NOMO-1 treated with DMSO at 0.1 percent for 48 hours (cell line): Measurements from ENCODE around the gene COQ8B.
A peak's percentile ranks its signal among the peaks of the same experiment; 100 is the strongest.
"Not testable (repeated sequence)": the region's sequence is repeated elsewhere in the genome, so short reads cannot be mapped to it uniquely, and the experiment has no call there.

Experiments
- DNase-seq: peaks from one replicate; lab custom pipeline; 2025; ENCODE audit not compliant: unreplicated experiment; lab: John Stamatoyannopoulos, UW

The COQ8B gene

DNA sequence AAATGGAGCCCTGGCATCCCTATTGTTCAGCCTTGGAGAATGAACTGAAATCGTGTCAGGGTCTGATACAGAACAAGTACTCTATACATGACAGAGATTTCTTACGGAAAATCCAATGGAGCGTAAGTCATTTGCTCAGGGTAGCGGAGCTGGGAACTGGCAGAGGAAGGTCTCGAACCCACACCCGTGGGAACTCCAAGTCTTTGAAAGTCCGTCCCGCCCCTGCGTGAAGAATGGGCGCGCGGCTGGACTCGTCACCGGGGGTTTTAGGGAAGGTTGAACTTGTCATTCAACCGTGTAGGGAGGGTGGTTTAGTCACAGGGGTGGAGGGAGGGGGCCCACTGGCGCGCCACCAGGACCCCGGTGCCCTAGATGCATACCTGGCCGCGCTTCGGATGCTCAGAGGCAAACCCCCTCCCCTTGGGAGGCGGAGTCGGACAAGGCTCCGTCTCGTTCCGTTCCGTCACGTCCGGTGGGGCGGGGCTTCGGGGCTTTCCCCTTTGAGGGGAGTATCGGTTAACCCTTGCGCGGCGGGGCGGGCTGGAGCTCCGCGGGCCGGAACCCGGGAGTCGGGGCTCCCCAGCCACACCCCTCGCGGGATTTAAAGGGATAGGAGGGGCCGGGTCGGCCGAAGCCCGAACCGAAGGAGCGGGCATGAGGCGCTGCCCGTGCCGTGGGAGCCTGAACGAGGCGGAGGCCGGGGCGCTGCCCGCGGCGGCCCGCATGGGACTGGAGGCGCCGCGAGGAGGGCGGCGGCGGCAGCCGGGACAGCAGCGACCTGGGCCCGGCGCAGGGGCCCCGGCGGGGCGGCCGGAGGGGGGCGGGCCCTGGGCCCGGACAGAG lies at the start of gene COQ8B, which contains the start of gene ITPKC:
TSS of gene COQ8B (minus strand) at position 405 of the 843 bp plus-strand sequence. CDS start 2,254 bp downstream, outside the sequence.
TSS of gene ITPKC (plus strand) at position 631 of the 843 bp plus-strand sequence. CDS start at position 655, 24 bp downstream.
- DNase-seq = peak; percentile 87

DNA sequence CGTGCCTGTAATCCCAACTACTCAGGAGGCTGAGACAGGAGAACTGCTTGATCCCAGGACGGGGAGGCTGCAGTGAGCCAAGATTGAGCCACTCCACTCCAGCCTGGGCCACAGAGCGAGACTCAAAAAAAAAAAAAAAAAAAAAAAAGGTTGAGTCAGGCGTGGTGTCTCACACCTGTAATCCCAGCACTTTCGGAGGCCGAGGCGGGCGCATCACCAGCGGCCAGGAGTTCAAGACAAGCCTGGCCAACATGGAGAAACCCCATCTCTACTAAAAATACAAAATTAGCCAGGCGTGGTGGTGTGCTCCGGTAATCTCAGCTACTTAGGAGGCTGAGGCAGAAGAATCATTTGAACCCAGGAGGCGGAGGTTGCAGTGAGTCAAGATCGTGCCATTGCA lies 49.7 kb upstream of the COQ8B start:
- not testable (repeated sequence) for DNase-seq

DNA sequence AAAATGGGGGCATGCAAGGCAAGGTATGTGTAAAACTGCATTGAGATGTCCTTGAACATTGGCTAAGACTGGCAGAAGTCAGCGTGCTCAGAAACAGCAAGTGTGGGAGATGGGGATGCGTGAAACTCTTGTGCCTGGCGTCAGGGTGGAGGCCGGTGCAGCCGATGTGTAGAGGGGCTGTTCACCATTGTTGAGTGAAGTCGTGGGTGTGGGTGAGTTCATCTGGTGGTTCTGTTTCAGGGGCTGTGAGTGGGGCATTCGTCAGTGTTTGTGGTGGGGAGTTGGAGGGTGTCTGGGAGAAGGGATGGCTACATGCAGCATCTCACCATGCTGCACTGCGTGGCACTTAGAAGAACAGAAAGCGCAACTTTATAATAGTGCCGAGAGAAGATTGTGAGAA lies 47.3 kb upstream of the COQ8B start:
- no peak for DNase-seq

GRCh38 chr19:40763526-40763925 lies 46.8 kb upstream of the COQ8B start:
- DNase-seq = no peak

GRCh38 chr19:40762754-40763470 lies 46.2 kb upstream of the COQ8B start:
- no peak for DNase-seq

GRCh38 chr19:40759352-40759751 lies 42.7 kb upstream of the COQ8B start:
- DNase-seq = no peak

GRCh38 chr19:40758491-40758890 lies 41.8 kb upstream of the COQ8B start:
- no peak for DNase-seq

GRCh38 chr19:40756502-40757110 lies 39.9 kb upstream of the COQ8B start:
- no peak for DNase-seq

DNA sequence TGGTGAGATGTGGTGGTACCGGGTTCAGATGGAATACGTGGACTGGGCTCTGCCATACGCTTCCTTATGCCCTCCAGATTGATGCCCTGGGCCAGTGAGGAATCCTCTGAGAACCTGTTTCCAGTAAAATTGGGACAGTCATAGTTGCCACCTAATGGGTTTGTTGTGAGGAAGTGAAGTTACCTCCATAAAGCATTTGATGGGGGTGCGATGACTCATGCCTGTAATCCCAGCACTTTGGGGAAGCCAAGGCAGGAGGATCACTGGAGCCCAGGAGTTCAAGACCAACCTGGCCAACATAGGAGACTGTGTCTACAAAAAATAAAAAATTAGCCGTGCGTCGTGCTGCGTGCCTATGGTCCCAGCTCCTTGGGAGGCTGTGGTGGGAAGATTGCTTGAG lies 39.1 kb upstream of the COQ8B start:
- no peak for DNase-seq

DNA sequence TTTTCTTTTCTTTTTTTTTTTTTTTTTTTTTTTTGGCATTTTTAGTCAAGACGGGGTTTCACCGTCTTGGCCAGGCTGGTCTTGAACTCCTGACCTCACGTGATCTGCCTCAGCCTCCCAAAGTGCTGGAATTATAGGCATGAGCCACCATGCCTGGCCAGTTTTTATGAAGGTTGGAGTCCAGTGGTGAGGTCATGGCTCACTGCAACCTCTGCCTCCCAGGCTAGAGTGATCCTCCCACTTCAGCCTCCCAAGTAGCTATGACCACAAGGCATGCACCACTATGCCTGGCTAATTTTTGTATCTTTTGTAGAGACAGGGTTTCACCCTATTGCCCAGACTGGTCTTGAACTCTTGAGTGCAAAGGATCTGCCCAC lies 38.5 kb upstream of the COQ8B start:
- no peak for DNase-seq

DNA sequence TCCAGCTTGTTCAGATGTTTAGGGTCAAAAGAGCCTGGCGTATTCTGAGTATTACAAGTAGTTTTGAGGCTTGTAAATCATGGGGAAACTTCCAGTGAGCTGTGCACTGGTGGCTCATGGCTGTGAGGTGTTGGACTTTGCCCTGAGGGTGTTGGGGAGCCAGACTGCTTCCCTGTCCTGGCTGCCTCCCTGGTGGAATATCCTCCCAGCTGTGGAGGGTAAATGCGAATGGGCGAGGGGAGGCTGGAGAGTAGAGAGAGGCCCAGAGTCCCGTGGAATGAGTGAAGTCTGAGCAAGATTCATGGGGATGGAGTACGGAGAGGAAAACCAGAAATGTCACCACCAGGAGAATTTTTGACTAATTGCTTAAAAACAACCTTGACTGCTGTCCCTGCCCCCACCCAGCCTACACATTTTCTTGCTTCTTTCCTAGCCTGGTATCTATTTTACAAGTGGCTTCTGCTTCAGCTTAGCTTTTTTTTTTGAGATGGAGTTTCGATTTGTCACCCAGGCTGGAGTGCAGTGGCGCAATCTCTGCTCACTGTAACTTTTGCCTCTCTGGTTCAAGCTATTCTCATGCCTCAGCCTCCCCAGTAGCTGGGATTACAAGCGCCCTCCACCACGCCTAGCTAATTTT lies 38.0 kb upstream of the COQ8B start:
- DNase-seq = peak; percentile 67

- no peak for DNase-seq
Observed at GRCh38 chr19:40752257-40752781, 35.6 kb upstream of the COQ8B start.

DNA sequence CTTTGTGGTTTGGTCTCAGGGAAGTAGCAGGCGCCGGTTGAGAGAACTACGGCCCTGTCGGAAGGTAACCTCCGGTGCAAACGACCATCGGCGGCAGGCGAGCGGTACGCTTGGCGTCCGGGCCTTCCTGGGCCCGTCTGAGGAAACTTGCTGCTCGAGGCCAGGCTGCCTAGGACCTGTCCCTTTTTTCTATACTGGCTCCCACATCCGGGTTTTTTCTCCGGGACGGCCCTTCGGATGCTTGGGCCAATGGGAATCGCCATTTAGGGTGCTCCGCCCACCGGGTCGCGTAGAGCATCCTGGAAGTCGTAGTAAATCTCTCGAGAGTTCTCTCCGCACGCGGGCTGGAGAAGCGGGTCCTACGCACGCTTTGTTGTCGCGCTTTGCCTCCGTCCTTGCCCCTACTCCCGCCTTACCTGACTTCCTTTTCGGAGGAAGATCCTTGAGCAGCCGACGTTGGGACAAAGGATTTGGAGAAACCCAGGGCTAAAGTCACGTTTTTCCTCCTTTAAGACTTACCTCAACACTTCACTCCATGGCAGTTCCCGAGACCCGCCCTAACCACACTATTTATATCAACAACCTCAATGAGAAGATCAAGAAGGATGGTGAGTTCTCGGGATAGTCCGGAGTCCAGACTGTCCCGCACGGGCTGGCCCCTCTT lies 34.3 kb upstream of the COQ8B start, which contains the start of gene SNRPA:
TSS of gene SNRPA (plus strand) at position 330 of the 664 bp plus-strand sequence. CDS start at position 536, 206 bp downstream.
- DNase-seq = peak; percentile 96

- peak; percentile 99 for DNase-seq
Observed at GRCh38 chr19:40750058-40750873, 33.6 kb upstream of the COQ8B start, which contains the start of gene ACTMAP. ACTMAP (minus strand) TSS chr19:40750477; CDS start chr19:40749803, 674 bp downstream.

DNA sequence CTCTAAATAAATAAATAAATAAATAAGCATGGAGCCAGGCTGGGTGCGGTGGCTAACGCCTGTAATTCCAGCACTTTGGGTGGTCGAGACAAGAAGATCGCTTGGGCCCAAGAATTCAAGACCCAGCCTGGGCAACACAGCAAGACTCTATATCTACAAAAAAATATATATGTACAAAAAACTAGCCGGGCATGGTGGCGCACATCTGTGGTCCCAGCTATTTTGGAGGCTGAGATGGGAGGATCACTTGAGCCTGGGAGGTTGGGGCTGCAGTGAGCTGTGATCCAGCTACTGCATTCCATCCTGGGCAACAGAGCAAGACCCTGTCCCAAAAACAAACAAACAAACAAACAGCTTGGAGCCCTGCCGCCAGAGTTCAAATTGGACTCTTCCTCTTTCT lies 30.9 kb upstream of the COQ8B start:
- no peak for DNase-seq

DNA sequence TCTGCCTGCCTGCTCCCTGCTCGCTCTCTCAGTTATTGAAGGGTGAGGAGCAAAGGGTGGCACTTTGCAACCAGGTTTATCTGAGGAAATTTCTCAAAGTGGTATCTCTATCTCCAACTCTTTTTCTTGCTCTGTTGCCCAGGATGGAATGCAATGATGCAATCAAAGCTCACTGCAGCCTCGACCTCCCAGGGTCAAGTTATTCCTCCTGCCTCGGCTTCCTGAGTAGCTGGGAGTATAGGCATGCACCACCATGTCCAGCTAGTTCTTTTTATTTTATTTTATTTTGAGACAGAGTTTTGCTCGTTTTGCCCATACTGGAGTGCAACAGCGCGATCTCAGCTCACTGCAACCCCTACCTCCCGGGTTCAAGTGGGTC lies 28.7 kb upstream of the COQ8B start:
- no peak for DNase-seq

DNA sequence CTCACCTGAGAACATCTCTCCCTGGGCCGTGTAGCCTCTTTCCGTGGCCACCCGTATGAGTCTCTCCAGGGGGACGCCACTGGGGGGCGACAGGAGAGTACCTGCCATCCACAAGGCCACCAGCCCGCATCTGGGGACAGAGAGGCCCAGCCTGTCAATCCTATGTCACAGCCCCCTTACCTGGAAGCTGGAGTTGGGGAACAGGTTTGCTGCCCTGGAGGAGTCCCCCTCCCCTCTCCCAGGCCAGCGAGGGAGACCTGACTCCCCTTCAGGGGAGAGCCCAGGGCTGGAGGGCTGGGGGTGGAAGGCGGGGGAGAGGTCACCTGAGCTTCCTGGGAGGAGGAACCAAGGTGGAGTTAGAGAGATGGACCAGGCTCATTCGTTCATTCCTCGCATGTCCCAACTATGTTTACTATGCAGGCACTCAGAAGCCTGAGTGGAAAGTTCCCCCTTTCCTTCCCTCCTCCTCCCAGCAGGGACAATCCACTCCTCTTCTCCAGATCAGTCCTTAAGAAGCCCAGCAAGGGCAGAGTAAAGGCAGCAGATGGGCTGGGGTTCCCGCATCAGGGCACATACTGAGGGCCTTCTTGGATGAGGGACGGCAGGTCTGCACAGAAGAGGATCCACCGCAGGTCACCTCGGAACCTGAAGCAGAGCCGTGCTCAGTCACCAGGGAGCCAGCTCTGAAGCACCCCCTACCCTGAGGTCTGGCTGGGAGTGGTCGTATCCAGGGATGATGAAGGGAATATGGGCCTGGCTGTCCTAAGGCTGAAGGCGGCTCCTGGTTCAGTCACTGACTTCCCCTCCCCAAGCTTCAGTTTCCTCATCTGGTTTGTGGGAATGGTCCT lies 28.1 kb upstream of the COQ8B start:
- DNase-seq = no peak

GRCh38 chr19:40743926-40744325 lies 27.2 kb upstream of the COQ8B start:
- DNase-seq = no peak

DNA sequence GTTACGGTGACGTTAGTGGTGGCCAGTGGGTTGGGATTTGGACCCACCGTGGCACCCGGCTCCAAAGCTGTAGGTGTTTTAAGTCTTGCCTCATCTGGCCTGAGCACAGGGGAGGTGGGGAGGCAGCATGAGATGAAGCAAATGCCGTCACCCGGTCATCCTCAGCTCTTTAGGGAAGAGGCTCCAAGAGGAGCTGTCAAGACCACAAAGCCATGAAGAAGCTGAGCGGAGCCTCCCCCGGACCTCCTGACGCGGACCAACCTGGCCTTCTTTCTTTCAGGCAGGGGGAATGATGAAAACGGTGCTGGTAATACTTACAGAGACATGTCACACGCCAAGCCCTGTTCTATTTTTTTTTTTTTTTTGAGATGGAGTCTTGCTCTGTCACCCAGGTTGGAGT lies 26.2 kb upstream of the COQ8B start:
- DNase-seq = no peak
